HAP-1 (cell line): Measurements from ENCODE around the gene MAP3K14.

Source experiments
- DNase-seq, 2 experiments: peaks; one replicate each; pipeline ENCODE4 v3.0.0-alpha.2; 2016 to 2020; ENCODE audit warnings: low spot score in 2 of 2
- H3K27me3 ChIP-seq: fragments of 250-450 bp; sonication (Bioruptor Pico); 2 replicates; pipeline ENCODE4 v1.5.1; 2020; ENCODE audit warnings: low read depth, mild to moderate bottlenecking, moderate library complexity
- H3K36me3 ChIP-seq: fragments of 250-450 bp; sonication (Bioruptor Pico); replicated peaks from 2 replicates; pipeline ENCODE4 v1.5.1; 2020; ENCODE audit warnings: mild to moderate bottlenecking
- H3K4me1 ChIP-seq: fragments of 250-450 bp; sonication (Bioruptor Pico); 2 replicates; pipeline ENCODE4 v1.5.1; 2020; ENCODE audit warnings: mild to moderate bottlenecking
- H3K4me3 ChIP-seq: fragments of 250-450 bp; sonication (Bioruptor Pico); 2 replicates; pipeline ENCODE4 v1.5.1; 2020; ENCODE audit warnings: mild to moderate bottlenecking, moderate library complexity
- H3K9me3 ChIP-seq: fragments of 250-450 bp; sonication (Bioruptor Pico); 2 replicates; pipeline ENCODE4 v1.5.1; 2020; ENCODE audit warnings: mild to moderate bottlenecking, moderate library complexity
- in situ Hi-C: fragments of 300-500 bp; cut with MboI; formaldehyde crosslinking; loops from 3 replicates; pipeline ENCODE4 v1.14.3; 2020; ENCODE audit warnings: low sequenced_read_pairs, inconsistent platforms, mixed read lengths

Gene MAP3K14

GRCh38 chr17:45248132-45248957, 68.5 kb downstream of the MAP3K14 start:
- H3K27me3 ChIP-seq = no peaks in the 10 kb centered on the region
- no peaks in the 10 kb centered on the region for H3K9me3 ChIP-seq
- H3K36me3 ChIP-seq = no peaks in the 10 kb centered on the region
- H3K4me1 ChIP-seq = peaks cover 4% of the 10 kb centered on the region
- in situ Hi-C loops = no loop called here
- peak; percentile 14 to 64 for DNase-seq
- H3K4me3 ChIP-seq = peak overlapping the region; percentile 81

DNA sequence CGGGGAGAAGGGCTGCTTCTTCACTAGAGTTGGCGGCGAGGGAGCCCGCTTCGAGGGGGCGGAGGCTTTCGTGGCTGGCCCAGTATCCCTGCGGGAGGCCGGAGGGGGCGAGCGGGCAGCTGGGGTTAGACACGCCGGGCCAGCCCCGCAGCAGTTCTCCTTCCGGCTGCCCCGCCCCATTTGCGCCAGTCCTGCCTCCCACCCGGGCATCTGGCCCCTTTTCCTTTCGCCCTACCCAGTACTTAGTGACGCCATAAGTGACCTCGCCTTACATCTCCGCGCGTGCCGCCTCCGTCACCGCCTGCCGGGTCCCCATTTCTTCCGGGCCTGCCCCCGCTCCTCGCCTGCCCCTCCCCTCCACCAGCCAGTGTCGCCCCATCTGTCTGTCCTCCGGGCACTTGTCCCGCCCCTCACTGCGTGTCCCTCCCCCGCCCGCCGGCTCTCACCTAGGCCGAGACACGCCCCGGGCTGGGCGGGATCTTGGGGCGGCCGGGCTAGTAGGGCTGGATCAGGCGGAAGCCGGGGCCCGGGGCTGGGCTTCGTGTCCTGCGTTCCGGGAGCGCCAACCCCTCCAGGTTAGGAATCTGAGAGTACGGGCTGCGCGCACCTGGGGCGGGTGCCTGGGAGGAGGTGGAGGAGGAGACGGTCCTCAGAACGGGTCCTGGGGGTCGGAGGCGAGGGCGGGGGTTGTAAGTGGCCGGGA, 69.2 kb downstream of the MAP3K14 start:
- H3K4me3 ChIP-seq = peak overlapping the region; percentile 81
- in situ Hi-C loops = no loop called here
- no peaks in the 10 kb centered on the region for H3K27me3 ChIP-seq
- no peaks in the 10 kb centered on the region for H3K36me3 ChIP-seq
- H3K4me1 ChIP-seq = peaks cover 4% of the 10 kb centered on the region
- DNase-seq = peak; percentile 82 to 98
- no peaks in the 10 kb centered on the region for H3K9me3 ChIP-seq

GRCh38 chr17:45246861-45247428, 69.9 kb downstream of the MAP3K14 start:
- H3K36me3 ChIP-seq = no peaks in the 10 kb centered on the region
- H3K4me3 ChIP-seq = peak overlapping the region; percentile 81
- peaks cover 4% of the 10 kb centered on the region for H3K4me1 ChIP-seq
- no peaks in the 10 kb centered on the region for H3K9me3 ChIP-seq
- in situ Hi-C loops = no loop called here
- H3K27me3 ChIP-seq = no peaks in the 10 kb centered on the region
- peak; percentile 45 to 74 for DNase-seq

DNA sequence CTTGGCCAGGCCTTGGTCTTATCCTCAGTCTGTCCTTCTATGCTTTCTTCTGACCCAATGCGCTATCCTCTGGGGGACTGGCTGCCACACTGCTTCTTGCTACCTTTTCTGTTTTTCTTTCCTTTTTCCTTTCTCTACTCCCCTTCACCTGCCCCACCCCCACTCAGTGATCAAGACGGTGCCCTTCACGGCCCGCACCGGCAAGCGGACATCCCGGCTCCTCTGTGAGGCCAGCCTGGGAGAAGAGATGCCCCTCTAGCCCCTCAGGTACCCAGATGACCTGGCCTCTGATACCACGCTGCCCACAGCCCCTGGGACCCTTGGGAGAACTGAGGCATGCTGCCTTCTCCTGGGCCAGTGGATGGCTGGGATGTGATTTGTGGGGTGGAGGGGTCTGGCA, 70.5 kb downstream of the MAP3K14 start:
- H3K9me3 ChIP-seq = no peaks in the 10 kb centered on the region
- H3K36me3 ChIP-seq = no peaks in the 10 kb centered on the region
- DNase-seq = no peak
- peaks cover 4% of the 10 kb centered on the region for H3K4me1 ChIP-seq
- no peaks in the 10 kb centered on the region for H3K27me3 ChIP-seq
- no peak overlapping the region for H3K4me3 ChIP-seq
- in situ Hi-C loops = no loop called here

- in situ Hi-C loops = no loop called here
- no peak overlapping the region for H3K4me3 ChIP-seq
- H3K27me3 ChIP-seq = no peaks in the 10 kb centered on the region
- no peaks in the 10 kb centered on the region for H3K36me3 ChIP-seq
- no peaks in the 10 kb centered on the region for H3K9me3 ChIP-seq
- DNase-seq = no peak
- H3K4me1 ChIP-seq = peaks cover 4% of the 10 kb centered on the region
These were observed 71.8 kb downstream of the MAP3K14 start for GRCh38 chr17:45244725-45245656.

DNA sequence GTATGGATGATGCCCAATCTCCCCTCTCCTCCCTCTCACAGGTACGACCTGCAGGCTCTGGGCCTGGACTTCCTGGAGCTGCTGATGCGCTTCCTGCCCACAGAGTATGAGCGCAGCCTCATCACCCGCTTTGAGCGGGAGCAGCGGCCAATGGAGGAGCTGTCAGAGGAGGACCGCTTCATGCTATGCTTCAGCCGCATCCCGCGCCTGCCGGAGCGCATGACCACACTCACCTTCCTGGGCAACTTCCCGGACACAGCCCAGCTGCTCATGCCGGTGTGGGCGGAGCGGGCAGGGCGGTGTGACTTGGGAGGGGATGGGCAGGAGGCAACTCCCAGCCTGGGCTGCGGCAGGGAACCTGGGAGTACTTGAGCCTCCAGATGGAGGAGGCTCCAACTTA, 73.1 kb downstream of the MAP3K14 start:
- peaks cover 4% of the 10 kb centered on the region for H3K4me1 ChIP-seq
- DNase-seq = no peak
- no peaks in the 10 kb centered on the region for H3K36me3 ChIP-seq
- no peak overlapping the region for H3K4me3 ChIP-seq
- H3K27me3 ChIP-seq = no peaks in the 10 kb centered on the region
- in situ Hi-C loops = no loop called here
- no peaks in the 10 kb centered on the region for H3K9me3 ChIP-seq

DNA sequence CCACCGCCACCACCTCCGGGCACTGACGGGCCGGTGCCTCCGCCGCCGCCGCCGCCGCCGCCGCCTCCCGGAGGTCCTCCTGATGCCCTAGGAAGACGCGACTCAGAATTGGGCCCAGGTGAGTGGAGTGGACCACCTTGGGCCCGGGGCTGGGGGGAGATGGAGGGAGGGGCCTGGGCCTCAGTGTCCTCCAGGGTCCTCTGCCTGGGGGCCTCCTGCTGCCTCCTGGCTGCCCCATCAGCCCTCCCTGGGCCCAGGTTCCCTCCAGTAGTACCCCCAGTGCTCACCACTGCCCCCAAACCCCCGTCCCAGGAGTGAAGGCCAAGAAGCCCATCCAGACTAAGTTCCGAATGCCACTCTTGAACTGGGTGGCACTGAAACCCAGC, 74.8 kb downstream of the MAP3K14 start:
- Histone ChIP-seq H3K27me3 (no peaks in the 10 kb centered on the region), H3K4me3 (no peak overlapping the region), H3K36me3 (no peaks in the 10 kb centered on the region), H3K4me1 (peaks cover 4% of the 10 kb centered on the region), H3K9me3 (no peaks in the 10 kb centered on the region)
- in situ Hi-C loops = no loop called here
- no peak for DNase-seq

GRCh38 chr17:45241328-45242028, 75.3 kb downstream of the MAP3K14 start:
- Histone ChIP-seq H3K4me1 (peaks cover under 1% of the 10 kb centered on the region), H3K9me3 (no peaks in the 10 kb centered on the region), H3K36me3 (no peaks in the 10 kb centered on the region), H3K4me3 (no peak overlapping the region), H3K27me3 (no peaks in the 10 kb centered on the region)
- no peak for DNase-seq
- in situ Hi-C loops = no loop called here

DNA sequence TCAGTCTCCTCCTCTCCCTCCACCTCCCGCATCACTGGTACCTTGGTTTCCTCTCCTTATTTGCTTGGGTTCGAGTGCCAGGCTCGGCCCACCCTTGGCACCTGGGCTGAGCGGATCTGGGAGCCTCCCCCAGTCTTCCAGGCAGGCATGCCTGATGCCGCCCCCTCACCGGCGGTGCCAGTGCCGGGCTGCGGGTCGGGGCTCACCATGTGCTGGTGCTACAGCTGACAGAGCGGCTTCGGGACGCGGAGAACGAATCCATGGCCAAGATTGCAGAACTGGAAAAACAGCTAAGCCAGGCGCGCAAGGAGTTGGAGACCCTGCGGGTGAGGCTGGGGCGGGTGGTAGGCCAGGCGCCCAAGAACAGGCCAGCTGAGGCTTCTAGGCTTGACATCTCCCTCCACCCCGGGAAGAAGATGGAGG, 75.9 kb downstream of the MAP3K14 start:
- H3K4me3 ChIP-seq = no peak overlapping the region
- H3K4me1 ChIP-seq = no peaks in the 10 kb centered on the region
- no peak for DNase-seq
- H3K36me3 ChIP-seq = no peaks in the 10 kb centered on the region
- H3K9me3 ChIP-seq = no peaks in the 10 kb centered on the region
- no peaks in the 10 kb centered on the region for H3K27me3 ChIP-seq
- in situ Hi-C loops = no loop called here

GRCh38 chr17:45238155-45238774, 78.6 kb downstream of the MAP3K14 start:
- in situ Hi-C loops = no loop called here
- H3K9me3 ChIP-seq = no peaks in the 10 kb centered on the region
- no peaks in the 10 kb centered on the region for H3K4me1 ChIP-seq
- no peaks in the 10 kb centered on the region for H3K36me3 ChIP-seq
- no peak overlapping the region for H3K4me3 ChIP-seq
- no peaks in the 10 kb centered on the region for H3K27me3 ChIP-seq
- DNase-seq = no peak

DNA sequence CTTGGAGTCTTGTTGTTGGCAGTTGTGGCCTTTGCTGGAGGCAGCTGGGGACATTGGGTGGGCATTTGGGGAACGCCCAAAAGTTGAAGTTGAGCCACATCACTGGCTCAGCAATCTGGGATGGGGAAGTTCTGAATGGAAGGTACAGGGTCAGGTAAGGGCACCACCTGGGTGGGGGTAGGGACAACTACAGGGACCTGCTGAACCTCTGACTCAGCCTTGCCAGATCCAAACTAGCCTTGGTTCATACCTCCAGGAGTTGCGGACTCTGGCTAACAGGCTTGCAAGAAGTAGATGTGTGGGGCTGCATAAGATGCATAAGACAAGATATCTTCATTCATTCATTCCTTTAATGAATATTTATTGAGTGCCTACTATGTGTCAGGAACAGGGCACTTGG, 79.1 kb downstream of the MAP3K14 start:
- H3K36me3 ChIP-seq = no peaks in the 10 kb centered on the region
- H3K9me3 ChIP-seq = no peaks in the 10 kb centered on the region
- in situ Hi-C loops = no loop called here
- no peak for DNase-seq
- H3K27me3 ChIP-seq = no peaks in the 10 kb centered on the region
- no peak overlapping the region for H3K4me3 ChIP-seq
- H3K4me1 ChIP-seq = no peaks in the 10 kb centered on the region

DNA sequence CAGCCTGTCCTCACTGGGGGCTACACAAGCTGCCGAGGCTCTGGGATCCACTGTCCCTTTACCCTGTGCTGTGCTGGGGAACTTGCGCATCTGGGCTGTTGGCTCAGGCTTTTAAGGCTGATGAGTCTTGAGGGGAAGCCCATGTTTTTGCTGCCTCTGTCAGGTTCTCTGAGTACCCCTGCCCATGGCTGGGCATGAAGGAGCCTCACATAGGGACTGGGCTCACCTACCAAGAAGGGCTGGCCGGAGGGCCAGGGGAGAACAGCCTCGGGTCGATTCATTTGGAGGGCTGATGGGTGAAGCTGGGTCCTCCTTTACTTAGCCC, 80.6 kb downstream of the MAP3K14 start:
- Histone ChIP-seq H3K36me3 (no peaks in the 10 kb centered on the region), H3K4me3 (no peak overlapping the region), H3K9me3 (no peaks in the 10 kb centered on the region), H3K4me1 (no peaks in the 10 kb centered on the region), H3K27me3 (no peaks in the 10 kb centered on the region)
- DNase-seq = no peak
- in situ Hi-C loops = no loop called here
